Measurements from ENCODE around the gene NELFCD. TPM values are rescaled to one million over a fixed set of nuclear protein-coding genes. Genes with fewer than 3 reads are reported as not detected.

NELFCD gene
- total RNA-seq, 4 donors from 2014 or later: 45.9 to 90.0 (median 63.4) TPM

DNA sequence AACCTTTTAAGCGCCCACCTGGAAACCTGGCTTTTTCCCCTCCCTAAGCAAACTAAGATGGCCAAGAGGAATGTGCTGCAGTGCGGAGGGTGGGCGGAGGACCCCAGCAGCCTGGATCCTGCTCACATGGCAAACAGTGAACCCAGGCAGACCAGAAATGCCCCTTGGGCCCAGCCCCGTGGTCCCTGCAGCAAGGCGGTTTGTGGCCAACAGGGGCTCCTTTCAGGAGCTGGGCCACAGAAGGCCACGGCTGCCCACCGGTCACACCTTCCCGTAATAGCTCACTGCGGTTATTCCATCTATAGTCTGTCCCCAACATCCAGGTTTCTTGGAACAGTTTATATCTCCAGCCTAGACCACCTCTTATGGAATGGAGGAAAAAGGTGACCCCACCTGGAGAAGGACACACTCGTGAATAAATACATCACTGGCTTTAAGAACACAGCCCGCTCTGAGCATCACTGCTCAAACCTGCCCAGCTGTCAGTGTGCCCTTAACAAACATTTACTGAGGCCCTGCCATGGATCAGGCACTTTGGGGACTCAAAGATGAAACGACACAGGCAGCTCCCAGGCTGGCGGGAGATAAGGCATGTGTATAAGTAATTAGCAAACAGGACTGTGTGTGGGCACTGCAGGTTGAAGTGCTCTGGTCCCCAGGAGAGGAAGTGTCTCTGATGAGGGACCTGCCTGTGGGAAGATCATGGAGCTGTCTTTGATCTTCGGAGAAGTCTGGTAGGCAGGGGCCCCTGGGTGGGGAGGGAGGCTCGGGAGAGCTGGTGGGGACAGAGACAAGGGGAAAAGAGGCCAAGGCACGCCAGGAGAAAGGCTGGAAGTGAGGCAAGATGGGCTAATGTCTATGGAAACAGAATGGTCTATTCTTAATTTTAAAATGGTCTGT lies 35.0 kb downstream of the NELFCD start:
- no peaks in the 10 kb centered on the region for H3K27me3 ChIP-seq
- 86% methylated on average over 15 of the region's 16 CpGs for WGBS
- H3K27ac ChIP-seq: no peak overlapping the region
- no peaks in the 10 kb centered on the region for H3K36me3 ChIP-seq
- peaks cover 10% of the 10 kb centered on the region for H3K4me1 ChIP-seq
- H3K9me3 ChIP-seq: no peaks in the 10 kb centered on the region
- TF ChIP-seq, protein P1, sequence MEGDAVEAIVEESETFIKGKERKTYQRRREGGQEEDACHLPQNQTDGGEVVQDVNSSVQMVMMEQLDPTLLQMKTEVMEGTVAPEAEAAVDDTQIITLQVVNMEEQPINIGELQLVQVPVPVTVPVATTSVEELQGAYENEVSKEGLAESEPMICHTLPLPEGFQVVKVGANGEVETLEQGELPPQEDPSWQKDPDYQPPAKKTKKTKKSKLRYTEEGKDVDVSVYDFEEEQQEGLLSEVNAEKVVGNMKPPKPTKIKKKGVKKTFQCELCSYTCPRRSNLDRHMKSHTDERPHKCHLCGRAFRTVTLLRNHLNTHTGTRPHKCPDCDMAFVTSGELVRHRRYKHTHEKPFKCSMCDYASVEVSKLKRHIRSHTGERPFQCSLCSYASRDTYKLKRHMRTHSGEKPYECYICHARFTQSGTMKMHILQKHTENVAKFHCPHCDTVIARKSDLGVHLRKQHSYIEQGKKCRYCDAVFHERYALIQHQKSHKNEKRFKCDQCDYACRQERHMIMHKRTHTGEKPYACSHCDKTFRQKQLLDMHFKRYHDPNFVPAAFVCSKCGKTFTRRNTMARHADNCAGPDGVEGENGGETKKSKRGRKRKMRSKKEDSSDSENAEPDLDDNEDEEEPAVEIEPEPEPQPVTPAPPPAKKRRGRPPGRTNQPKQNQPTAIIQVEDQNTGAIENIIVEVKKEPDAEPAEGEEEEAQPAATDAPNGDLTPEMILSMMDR (IDR thresholded peaks at IDR 0.05): no peak
- TF ChIP-seq POLR2AphosphoS5 (IDR thresholded peaks at IDR 0.05): no peak
- TF ChIP-seq POLR2A (IDR thresholded peaks at IDR 0.05): no peak
- TF ChIP-seq EP300 (IDR thresholded peaks at IDR 0.05): no peak
- no peak for DNase-seq (ENCODE audit: low spot score in 2 of 2)
- H3K4me3 ChIP-seq: no peak overlapping the region

DNA sequence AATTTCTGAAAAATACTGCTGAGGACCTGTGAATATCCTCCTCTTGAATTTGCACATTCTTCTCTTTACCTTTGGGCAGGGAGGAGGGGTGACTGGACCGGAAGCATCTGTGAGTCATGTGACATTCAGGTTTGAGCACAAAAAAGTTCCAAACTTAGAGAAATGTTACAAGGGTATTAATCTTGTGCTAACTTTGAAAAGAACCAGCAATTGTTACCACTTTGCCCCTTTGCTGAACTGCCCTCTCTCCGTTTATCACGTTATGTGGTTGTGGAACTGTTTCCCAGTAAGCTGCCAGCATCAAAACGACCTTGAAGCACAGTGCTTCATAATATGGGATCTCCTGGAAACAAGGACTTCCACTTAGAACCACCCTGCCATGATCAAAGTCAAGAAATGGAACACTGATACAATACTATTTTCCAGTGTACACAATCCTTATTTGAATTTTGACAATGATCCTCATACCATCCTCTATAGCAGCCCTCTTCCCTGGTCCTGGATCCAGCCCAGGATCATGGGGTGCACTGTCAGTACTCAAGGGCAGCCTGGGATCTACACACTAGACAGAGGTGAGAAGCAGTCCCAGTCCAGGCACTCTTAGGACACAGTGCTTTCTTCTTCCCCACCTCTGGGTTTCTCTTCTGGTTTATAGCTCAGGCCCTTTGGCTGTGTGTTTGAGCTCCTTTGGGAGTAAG lies 35.9 kb downstream of the NELFCD start:
- Histone ChIP-seq H3K9me3 (no peaks in the 10 kb centered on the region), H3K27ac (no peak overlapping the region), H3K4me3 (no peak overlapping the region), H3K4me1 (peaks cover under 1% of the 10 kb centered on the region), H3K36me3 (no peaks in the 10 kb centered on the region), H3K27me3 (no peaks in the 10 kb centered on the region)
- no peak for DNase-seq (ENCODE audit: low spot score in 2 of 2)
- 56% methylated on average over 4 of the region's 4 CpGs for WGBS
- TF ChIP-seq EP300 (IDR thresholded peaks at IDR 0.05) (no peak), POLR2A (IDR thresholded peaks at IDR 0.05) (no peak), POLR2AphosphoS5 (IDR thresholded peaks at IDR 0.05) (no peak)
- TF ChIP-seq, protein P1 (IDR thresholded peaks at IDR 0.05): no peak

DNA sequence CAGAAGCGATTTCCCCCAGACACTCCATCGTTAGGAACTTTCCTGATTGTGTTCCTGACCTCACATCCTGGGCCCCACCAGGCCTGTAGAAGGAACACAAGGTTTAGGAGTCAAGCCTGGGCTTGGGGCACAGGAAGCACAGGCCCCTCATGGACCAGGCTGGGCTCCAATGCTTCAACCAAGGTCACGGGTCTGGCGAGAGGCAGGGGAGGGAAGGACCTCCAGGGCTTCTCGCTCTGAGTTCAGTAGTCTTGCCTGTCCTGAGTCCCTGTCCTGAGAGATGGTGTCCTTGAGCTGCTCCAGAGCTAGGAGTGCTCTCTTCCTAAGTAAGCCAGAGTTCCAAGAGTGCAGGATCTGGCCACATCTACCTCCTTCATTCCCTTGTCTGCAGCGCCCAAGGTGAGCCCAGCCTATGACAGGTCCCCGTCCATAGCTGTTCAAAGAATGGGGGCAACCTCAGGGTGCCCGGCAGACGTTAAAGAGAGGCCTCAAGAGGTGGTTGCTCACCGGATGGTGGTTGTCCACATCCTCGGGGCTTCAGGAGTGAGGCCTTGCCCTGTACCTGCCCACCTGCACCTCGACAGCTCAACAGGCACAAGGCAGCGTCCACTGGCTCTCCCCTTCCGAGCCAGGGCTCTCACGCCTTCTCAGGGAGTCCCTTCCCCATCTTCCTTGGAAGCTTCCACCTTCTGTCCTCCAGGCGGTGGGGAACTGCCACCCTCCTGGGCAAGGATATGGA lies 36.6 kb downstream of the NELFCD start:
- TF ChIP-seq, protein P1 (IDR thresholded peaks at IDR 0.05): no peak
- TF ChIP-seq POLR2AphosphoS5 (IDR thresholded peaks at IDR 0.05): no peak
- no peak for TF ChIP-seq EP300 (IDR thresholded peaks at IDR 0.05)
- no peak for TF ChIP-seq POLR2A (IDR thresholded peaks at IDR 0.05)
- Histone ChIP-seq H3K4me3 (no peak overlapping the region), H3K9me3 (no peaks in the 10 kb centered on the region), H3K4me1 (no peaks in the 10 kb centered on the region), H3K27me3 (no peaks in the 10 kb centered on the region), H3K36me3 (peaks cover 3% of the 10 kb centered on the region), H3K27ac (no peak overlapping the region)
- no peak for DNase-seq (ENCODE audit: low spot score in 2 of 2)
- WGBS: 94% methylated on average over 11 of the region's 16 CpGs

DNA sequence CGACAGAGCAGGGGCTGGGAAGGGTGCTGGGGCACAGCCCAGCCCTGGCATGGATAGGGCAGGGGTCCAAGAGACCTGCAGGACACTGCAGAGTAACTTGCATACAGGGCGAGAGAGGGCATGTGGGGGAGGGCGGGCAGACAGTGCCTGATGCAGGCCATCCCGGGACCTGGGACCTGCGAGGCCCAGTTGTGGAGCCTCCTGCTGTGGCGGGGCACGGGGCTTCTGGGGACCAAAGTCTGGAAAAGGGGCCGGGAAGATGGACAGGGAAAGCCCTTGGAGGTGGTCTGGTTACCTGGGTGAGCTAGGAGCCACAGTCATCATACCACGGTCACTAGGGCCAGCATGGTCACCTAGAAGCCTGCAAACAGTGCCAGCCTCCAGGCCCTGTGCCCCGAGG lies 37.8 kb downstream of the NELFCD start:
- no peak for TF ChIP-seq POLR2AphosphoS5 (IDR thresholded peaks at IDR 0.05)
- no peak for TF ChIP-seq POLR2A (IDR thresholded peaks at IDR 0.05)
- TF ChIP-seq EP300 (IDR thresholded peaks at IDR 0.05): no peak
- TF ChIP-seq, protein P1 (IDR thresholded peaks at IDR 0.05): no peak
- H3K4me3 ChIP-seq: no peak overlapping the region
- no peaks in the 10 kb centered on the region for H3K27me3 ChIP-seq
- no peak overlapping the region for H3K27ac ChIP-seq
- no peaks in the 10 kb centered on the region for H3K4me1 ChIP-seq
- H3K9me3 ChIP-seq: no peaks in the 10 kb centered on the region
- H3K36me3 ChIP-seq: peaks cover 15% of the 10 kb centered on the region
- no peak for DNase-seq (ENCODE audit: low spot score in 2 of 2)
- 96% methylated on average over 10 of the region's 10 CpGs for WGBS

Data from suprapubic skin (tissue), 4 donors.